Endothelial cell of umbilical vein (primary cell): Measurements from ENCODE around the gene KCNQ5. TPM values are rescaled to one million over a fixed set of nuclear protein-coding genes. Genes with fewer than 3 reads are reported as not detected.

Source experiments
- BruUV-seq: library from RNA; stranded (reverse); fragments of 400-500 nt; replicated peaks from 2 replicates; lab custom pipeline; 2021; lab: Mats Ljungman, UMichigan
- CTCF ChIA-PET: fragments of 300-600, 350-600 bp; sonication (Branson Sonifier 250); formaldehyde crosslinking; loops from one replicate; lab custom pipeline; 2021; ENCODE audit warnings: antibody characterized with exemption, inconsistent platforms; lab: Charles Lee
- POLR2A ChIA-PET: fragments of 300-600, 350-600 bp; sonication (Branson Sonifier 250); formaldehyde crosslinking; loops from one replicate; lab custom pipeline; 2021; ENCODE audit warnings: antibody characterized with exemption, inconsistent platforms; lab: Charles Lee
- DNase-seq: peaks from one replicate; pipeline ENCODE4 v3.0.0-alpha.2; 2011; ENCODE audit warnings: low read depth, low spot score
- FAIRE-seq: peaks from 2 replicates; lab custom pipeline; 2011; peaks lifted over from hg19 to GRCh38; lab: Jason Lieb, UNC
- H2AFZ ChIP-seq: 2 replicates; pipeline ENCODE4 v1.6.0; 2012; ENCODE audit warnings: low read depth, low read length, control low read depth, inconsistent platforms
- H3K27ac ChIP-seq: 2 replicates; pipeline ENCODE4 v1.5.1; 2011; ENCODE audit warnings: low read depth, mild to moderate bottlenecking, control low read depth, low read length, moderate library complexity; ENCODE audit not compliant: insufficient read depth
- H3K27me3 ChIP-seq, 2 experiments: 2 replicates each; pipeline versions ENCODE4 v1.6.0 to v1.6.1; 2011; ENCODE audit warnings: low read length in 2 of 2, mixed read lengths in 1 of 2; ENCODE audit not compliant: control insufficient read depth in 2 of 2, insufficient read depth in 2 of 2
- H3K36me3 ChIP-seq, 2 experiments: 2 replicates in 1 of 2; 3 replicates in 1 of 2; pipeline ENCODE4 v1.5.1; 2011; ENCODE audit warnings: low read length in 2 of 2, mild to moderate bottlenecking in 1 of 2, moderate library complexity in 1 of 2; ENCODE audit not compliant: control insufficient read depth in 2 of 2, insufficient read depth in 2 of 2; ENCODE audit errors: extremely low read depth in 1 of 2
- H3K4me1 ChIP-seq: 3 replicates; pipeline ENCODE4 v1.5.1; 2011; ENCODE audit warnings: mild to moderate bottlenecking, low read length; ENCODE audit not compliant: control insufficient read depth, insufficient read depth; ENCODE audit errors: extremely low read depth
- H3K4me2 ChIP-seq: 2 replicates; pipeline ENCODE4 v1.6.1; 2011; ENCODE audit warnings: low read length, control low read depth, mixed read lengths; ENCODE audit not compliant: insufficient read depth
- H3K4me3 ChIP-seq, 3 experiments: fragments of 200-600 bp in 1 of 3; sonication (generic), shearing (Covaris generic) in 1 of 3; replicated peaks in 1 of 3; 2 replicates each; pipeline ENCODE4 v1.5.1; 2011 to 2016; ENCODE audit warnings: control low read depth in 3 of 3, low read length in 3 of 3, mild to moderate bottlenecking in 2 of 3, inconsistent platforms in 1 of 3, low read depth in 1 of 3, moderate library complexity in 1 of 3; ENCODE audit not compliant: insufficient read depth in 1 of 3
- H3K79me2 ChIP-seq: 2 replicates; pipeline ENCODE4 v1.6.0; 2012; ENCODE audit warnings: low read length, inconsistent platforms; ENCODE audit not compliant: control insufficient read depth, insufficient read depth
- H3K9ac ChIP-seq: replicated peaks from 2 replicates; pipeline ENCODE3; 2011; ENCODE audit warnings: low read length, control low read depth; ENCODE audit not compliant: insufficient read depth; ENCODE audit errors: extremely low read depth
- H3K9me1 ChIP-seq: replicated peaks from 3 replicates; pipeline ENCODE4 v1.6.0; 2011; ENCODE audit warnings: mild to moderate bottlenecking, low read length; ENCODE audit not compliant: control insufficient read depth, insufficient read depth; ENCODE audit errors: extremely low read depth
- H3K9me3 ChIP-seq: replicated peaks from 2 replicates; pipeline ENCODE4 v1.5.1; 2012; ENCODE audit warnings: low read length, inconsistent platforms; ENCODE audit not compliant: control insufficient read depth, insufficient read depth
- H4K20me1 ChIP-seq: replicated peaks from 2 replicates; pipeline ENCODE3; 2011; ENCODE audit warnings: mild to moderate bottlenecking, low read length; ENCODE audit not compliant: control insufficient read depth, insufficient read depth; ENCODE audit errors: extremely low read depth
- EZH2 ChIP-seq: IDR thresholded peaks from 2 replicates; pipeline ENCODE4 v1.6.1; 2012; ENCODE audit warnings: borderline replicate concordance, low read depth, mild to moderate bottlenecking, moderate library complexity, low read length, inconsistent platforms; ENCODE audit not compliant: severe bottlenecking
- FOS ChIP-seq: IDR thresholded peaks from 2 replicates; pipeline ENCODE4 v1.6.1; 2011; ENCODE audit warnings: mild to moderate bottlenecking, low read length, moderate library complexity, borderline replicate concordance; ENCODE audit not compliant: insufficient read depth
- JUN ChIP-seq: IDR thresholded peaks from 2 replicates; pipeline ENCODE4 v1.6.1; 2011; ENCODE audit warnings: borderline replicate concordance, low read depth; ENCODE audit not compliant: insufficient read length, insufficient read depth
- dilution Hi-C: fragments of 300-500 bp; cut with MboI; formaldehyde crosslinking; loops from one replicate; pipeline ENCODE4 v1.15.0; 2019; ENCODE audit warnings: low sequenced_read_pairs; ENCODE audit not compliant: extremely low pct_ligation_motif_present
- intact Hi-C: fragments of 100-400 bp; cut with micrococcal nuclease; formaldehyde crosslinking; loops from one replicate; pipeline ENCODE4 v1.10.0; 2022
- polyA plus RNA-seq, 4 experiments: library from polyadenylated mRNA; depleted of rRNA in 3 of 4; stranded (reverse) in 3 of 4; unstranded in 1 of 4; fragments of >200 nt; gene quantifications; 2 replicates each; pipeline versions ENCODE4 v1.2.1 to v1.2.3, GENCODE V29; 2011 to 2012; ENCODE audit warnings: missing spikeins in 1 of 4
- total RNA-seq: library from RNA; stranded (reverse); gene quantifications from 2 replicates; pipeline ENCODE4 v1.2.3, GENCODE V29; 2021
- TF ChIP-seq, protein P1 (sequence below), 2 donors: IDR thresholded peaks; 1 replicate in 1 of 2; 2 replicates in 1 of 2; pipeline ENCODE4 v1.5.1; 2011; ENCODE audit warnings: low read length in 2 of 2, mild to moderate bottlenecking in 2 of 2, moderate library complexity in 2 of 2, control low read depth in 1 of 2, inconsistent platforms in 1 of 2, low read depth in 1 of 2; ENCODE audit not compliant: insufficient read depth in 1 of 2; ENCODE audit errors: extremely low read depth in 1 of 2

Gene KCNQ5
- total and polyA plus RNA-seq, 2 donors (not counting 3 experiments of a cell fraction or from before 2014, with no cell fraction given) = 0.22 TPM; not detected in 1

- Histone ChIP-seq H3K4me1 (no peaks in the 10 kb centered on the region), H3K4me2 (no peak overlapping the region), H3K36me3 (no peaks in the 10 kb centered on the region), H4K20me1 (no peaks in the 10 kb centered on the region), H3K79me2 (no peaks in the 10 kb centered on the region), H3K9me1 (no peaks in the 10 kb centered on the region), H3K27me3 (peaks cover 0 to 2% of the 10 kb centered on the region in 2 experiments), H3K27ac (no peak overlapping the region), H3K4me3 (no peak overlapping the region), H3K9me3 (no peaks in the 10 kb centered on the region), H2AFZ (no peak overlapping the region), H3K9ac (no peak overlapping the region)
- POLR2A ChIA-PET = no interaction called here
- CTCF ChIA-PET = no interaction called here
- intact Hi-C loops = no loop called here
- dilution Hi-C loops = no loop called here
- DNase-seq (no peak), FAIRE-seq (no peak)
- no TSS peak for BruUV-seq
- TF ChIP-seq EZH2 (no peak), JUN (no peak), FOS (no peak)
- TF ChIP-seq, protein P1, sequence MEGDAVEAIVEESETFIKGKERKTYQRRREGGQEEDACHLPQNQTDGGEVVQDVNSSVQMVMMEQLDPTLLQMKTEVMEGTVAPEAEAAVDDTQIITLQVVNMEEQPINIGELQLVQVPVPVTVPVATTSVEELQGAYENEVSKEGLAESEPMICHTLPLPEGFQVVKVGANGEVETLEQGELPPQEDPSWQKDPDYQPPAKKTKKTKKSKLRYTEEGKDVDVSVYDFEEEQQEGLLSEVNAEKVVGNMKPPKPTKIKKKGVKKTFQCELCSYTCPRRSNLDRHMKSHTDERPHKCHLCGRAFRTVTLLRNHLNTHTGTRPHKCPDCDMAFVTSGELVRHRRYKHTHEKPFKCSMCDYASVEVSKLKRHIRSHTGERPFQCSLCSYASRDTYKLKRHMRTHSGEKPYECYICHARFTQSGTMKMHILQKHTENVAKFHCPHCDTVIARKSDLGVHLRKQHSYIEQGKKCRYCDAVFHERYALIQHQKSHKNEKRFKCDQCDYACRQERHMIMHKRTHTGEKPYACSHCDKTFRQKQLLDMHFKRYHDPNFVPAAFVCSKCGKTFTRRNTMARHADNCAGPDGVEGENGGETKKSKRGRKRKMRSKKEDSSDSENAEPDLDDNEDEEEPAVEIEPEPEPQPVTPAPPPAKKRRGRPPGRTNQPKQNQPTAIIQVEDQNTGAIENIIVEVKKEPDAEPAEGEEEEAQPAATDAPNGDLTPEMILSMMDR (IDR thresholded peaks at IDR 0.05; ENCODE audit: extremely low read depth in 1 of 2, insufficient read depth in 1 of 2, low read depth in 1 of 2, low read length in 2 of 2) = no peak
Observed at GRCh38 chr6:72933233-72933632, 311.4 kb downstream of the KCNQ5 start.
